Uterus (tissue), 2 donors: ENCODE results near the gene MYOG.

Experiments used
- POLR2A ChIP-seq, 2 donors: fragments of 450-650 bp; IDR thresholded peaks; one replicate each; pipeline ENCODE4 v1.6.1; 2016; ENCODE audit warnings: antibody characterized with exemption in 2 of 2, mild to moderate bottlenecking in 1 of 2, moderate library complexity in 1 of 2
- TF ChIP-seq, protein P1 (sequence below), 4 experiments: fragments of 200-600 bp in 2 of 4; fragments of 450-650 bp in 2 of 4; sonication (generic) in 2 of 4; IDR thresholded peaks; one replicate each; pipeline ENCODE4 v1.5.1; 2016 to 2019; ENCODE audit warnings: antibody characterized with exemption in 4 of 4, mild to moderate bottlenecking in 2 of 4, moderate library complexity in 1 of 4

DNA sequence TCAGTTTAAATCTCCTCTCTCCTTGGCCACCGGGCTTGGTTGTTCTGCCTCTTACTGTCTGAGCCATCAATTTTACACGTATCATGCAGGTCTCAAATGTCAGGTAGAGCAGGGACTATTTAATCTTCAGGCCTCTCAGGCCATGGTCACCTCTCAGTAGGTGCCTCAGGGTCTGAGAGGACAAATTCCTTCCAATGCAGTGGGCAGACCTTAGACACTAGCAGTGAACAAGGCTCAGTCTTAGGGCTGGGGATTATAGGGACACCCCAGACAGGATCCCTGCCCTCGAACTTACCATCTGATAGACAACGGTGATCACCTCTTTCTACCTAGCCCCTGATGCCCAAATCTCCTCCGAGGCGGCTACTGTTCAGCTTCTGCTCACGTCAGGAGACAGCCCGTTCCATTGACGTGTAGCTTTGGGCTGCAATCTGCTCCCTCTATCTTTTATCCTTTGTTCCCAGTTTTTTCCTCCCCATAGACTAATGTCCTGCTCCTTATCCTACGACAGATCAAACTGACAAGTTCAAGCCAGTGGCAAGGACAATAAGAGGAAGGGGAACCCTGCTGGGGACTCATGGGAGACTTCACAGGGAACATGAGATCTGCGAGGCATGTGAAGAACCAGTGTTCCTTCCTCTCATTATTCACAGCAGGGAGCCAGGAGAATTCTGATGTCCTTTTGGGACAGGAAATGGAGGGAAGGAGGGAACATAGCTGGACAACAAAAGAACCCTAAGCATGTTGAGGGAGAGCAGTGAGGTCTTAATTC, 1.4 kb upstream of the MYOG start:
- TF ChIP-seq POLR2A (IDR thresholded peaks at IDR 0.05): no peak
- TF ChIP-seq, protein P1, sequence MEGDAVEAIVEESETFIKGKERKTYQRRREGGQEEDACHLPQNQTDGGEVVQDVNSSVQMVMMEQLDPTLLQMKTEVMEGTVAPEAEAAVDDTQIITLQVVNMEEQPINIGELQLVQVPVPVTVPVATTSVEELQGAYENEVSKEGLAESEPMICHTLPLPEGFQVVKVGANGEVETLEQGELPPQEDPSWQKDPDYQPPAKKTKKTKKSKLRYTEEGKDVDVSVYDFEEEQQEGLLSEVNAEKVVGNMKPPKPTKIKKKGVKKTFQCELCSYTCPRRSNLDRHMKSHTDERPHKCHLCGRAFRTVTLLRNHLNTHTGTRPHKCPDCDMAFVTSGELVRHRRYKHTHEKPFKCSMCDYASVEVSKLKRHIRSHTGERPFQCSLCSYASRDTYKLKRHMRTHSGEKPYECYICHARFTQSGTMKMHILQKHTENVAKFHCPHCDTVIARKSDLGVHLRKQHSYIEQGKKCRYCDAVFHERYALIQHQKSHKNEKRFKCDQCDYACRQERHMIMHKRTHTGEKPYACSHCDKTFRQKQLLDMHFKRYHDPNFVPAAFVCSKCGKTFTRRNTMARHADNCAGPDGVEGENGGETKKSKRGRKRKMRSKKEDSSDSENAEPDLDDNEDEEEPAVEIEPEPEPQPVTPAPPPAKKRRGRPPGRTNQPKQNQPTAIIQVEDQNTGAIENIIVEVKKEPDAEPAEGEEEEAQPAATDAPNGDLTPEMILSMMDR (IDR thresholded peaks at IDR 0.05): no peak
